NCI-H2171 treated with DMSO at 0.1 percent for 48 hours (cell line): Measurements from ENCODE around the gene GFER.
A peak's percentile ranks its signal among the peaks of the same experiment; 100 is the strongest.
"Not testable (repeated sequence)": the region's sequence is repeated elsewhere in the genome, so short reads cannot be mapped to it uniquely, and the experiment has no call there.

Experiments used
- DNase-seq: peaks from one replicate; lab custom pipeline; 2025; lab: John Stamatoyannopoulos, UW

GFER gene

DNA sequence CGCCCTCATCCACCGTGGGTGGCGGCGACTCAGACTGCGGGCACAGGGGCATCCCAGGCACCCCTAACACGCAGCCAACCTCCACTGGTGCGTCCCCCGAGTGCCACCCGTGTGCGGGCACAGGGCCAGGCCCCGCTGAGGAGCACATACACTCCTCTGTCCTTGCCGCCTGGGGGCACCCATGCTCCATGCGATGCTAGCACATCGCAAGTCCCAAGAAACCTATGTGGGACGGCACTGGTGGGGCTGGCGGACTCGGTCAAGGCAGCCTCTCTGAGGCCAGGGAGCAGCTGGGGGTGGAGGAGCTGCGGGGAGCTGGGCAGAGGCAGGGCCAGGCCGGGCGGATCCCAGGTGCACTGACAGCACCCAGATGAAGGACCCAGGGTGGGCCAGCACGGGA lies 21.7 kb downstream of the GFER start:
- DNase-seq = peak; percentile 29

GRCh38 chr16:2006317-2006716 lies 22.3 kb downstream of the GFER start:
- no peak for DNase-seq

- DNase-seq = no peak
Measured at GRCh38 chr16:2007081-2007836, 23.3 kb downstream of the GFER start.

DNA sequence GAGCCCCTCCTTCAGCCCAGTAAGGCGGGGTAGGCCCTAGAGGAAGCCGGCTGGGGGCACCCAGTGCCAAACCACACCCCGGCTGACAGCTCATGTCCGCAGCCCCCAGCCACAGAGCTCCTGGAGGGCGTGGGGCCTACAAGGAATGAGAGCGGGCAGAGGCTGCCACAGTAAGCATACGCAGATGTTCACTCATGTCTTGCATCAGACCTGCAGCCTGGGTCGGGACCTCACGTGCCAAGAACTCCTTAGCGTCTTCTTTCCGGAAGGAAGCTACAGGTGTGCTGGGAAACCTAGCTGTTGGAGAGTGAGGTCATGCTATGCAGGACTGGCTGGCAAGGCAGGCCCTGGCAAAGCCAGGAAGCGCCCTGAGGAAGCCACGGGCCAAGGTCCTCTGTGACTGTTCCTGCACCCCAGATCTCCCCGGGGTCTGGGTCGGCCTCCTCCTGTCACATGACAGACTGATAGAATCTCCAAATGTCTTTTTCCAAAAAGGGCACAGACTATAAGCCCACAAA lies 24.1 kb downstream of the GFER start:
- DNase-seq = peak; percentile 3

- no peak for DNase-seq
Measured at GRCh38 chr16:2008631-2009163, 24.7 kb downstream of the GFER start.

GRCh38 chr16:2009164-2009711 lies 25.2 kb downstream of the GFER start:
- no peak for DNase-seq

DNA sequence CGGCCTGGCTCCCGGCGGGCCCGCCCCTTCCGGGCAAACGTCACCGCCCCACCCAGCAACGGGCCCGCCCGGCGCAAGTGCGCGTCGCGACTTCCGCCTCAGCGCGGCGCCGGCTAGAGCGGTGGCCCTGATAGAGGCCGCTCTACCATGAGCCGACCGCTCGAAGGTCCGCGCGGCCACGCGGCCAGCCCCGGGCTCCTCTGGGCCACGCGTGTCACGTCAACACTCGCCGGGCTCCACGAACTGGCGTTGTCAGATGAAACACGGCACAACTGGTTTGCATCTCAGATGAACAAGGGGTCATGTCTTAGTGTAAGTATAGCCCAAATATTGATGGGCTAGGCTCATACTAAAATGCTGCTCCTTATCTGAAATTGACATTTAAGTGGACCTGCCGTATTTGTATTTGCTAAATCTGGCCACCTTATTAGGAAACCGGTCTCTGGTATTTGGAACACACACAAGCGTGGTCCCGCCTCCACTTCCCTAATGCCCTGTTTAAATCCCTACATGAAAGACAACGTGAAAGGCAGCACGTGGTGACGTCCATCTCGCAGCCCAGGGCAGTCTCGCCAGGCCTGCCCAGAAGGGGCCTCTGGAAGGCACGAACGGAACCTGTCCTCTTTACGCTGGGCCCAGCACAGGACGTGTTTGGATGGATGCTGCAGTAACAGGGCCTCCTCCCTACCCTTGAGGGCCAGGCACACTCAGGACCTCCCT lies 26.0 kb downstream of the GFER start, which contains the start of gene ZNF598:
Gene ZNF598, minus strand, starts transcription at position 31 of the 720 bp plus-strand sequence.
- DNase-seq = peak; percentile 80

- not testable (repeated sequence) for DNase-seq
Measured at GRCh38 chr16:2011726-2012125, 27.7 kb downstream of the GFER start.

DNA sequence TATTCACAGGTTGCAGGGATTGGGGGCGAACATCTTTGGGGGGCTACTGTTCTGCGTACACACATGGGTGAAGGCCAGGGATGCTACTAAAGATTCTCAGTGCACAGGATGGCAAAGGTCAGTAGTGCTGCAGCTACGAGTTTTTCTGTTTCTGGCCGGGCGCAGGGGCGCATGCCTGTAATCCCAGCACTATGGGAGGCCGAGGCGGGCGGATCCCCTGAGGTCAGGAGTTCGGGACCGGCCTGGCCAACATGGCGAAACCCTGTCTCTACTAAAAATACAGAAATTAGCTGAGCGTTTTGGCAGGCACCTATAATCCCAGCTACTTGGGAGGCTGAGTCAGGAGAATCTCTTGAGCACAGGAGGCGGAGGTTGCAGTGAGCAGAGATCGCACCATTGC lies 29.5 kb downstream of the GFER start:
- DNase-seq = no peak

DNA sequence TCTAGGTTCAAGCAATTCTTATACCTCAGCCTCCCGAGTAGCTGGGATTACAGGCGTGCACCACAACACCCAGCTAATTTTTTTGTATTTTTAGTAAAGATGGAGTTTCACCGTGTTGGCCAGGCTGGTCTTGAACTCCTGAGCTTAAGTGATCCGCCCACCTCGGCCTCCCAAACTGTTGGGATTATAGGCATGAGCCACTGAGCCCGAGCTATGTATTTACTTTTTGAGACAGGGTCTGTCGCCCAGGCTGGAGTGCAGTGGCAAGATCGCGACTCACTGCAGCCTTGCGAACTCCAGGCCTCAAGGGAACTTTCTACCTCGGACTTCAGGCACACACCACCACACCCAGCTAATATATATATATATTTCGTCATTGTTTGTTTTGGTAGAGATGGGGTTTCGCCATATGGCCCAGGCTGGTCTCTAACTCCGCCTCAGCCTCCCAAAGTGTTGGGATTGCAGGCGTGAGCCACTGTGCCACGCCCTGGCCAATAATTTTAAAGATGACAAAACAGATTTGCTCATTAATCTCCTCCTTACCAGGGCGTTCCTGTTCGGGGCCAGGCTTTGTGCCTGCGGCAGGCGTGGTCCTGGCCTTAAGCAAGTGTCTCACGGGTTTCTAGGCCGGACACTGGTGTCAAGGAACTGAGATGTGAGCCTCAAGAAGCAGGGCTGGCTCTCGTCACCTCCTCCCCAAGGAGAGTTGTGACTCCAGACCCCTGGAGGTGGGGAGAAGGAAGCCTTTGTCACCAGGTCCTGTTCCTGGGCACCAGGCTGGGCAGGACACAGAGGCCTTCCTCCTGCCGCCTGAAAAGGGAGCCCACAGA lies 31.3 kb downstream of the GFER start:
- DNase-seq = peak; percentile 67

DNA sequence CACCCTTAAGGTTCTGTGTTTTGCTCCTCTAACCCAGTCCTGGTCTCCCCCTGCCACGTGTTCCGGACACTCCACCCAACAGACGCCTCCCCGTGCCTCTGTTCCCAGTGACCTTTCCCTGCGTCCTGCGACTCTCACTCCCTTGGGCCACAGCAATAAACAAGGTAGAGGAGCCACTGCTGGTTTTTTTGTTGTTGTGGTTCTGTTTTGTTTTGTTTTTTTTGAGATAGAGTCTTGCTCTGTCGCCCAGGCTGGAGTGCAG lies 31.9 kb downstream of the GFER start:
- no peak for DNase-seq

DNA sequence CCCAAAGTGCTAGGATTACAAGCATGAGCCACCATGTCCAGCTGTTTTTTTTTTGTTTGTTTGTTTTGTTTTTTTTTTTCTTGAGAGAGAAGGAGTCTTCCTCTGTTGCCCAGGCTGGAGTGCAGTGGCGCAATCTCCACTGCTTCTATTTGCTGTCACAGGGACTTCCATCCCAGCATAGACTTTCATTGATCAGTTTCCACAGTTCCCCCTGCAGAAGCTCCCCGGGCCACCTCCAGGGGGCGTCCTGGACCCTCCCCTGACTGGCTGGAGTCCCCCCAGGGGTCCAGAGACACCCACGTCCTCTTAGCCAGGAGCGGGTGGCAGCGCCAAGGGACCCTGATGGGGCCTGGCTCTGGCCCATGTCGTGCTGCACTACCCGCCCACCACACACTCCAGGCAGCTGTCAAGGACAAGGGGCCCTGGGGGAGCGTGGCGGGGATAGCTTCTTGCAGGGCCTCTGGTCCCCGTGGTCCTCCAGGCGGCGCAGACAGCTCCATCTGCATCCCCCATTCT lies 32.5 kb downstream of the GFER start:
- DNase-seq = no peak

GRCh38 chr16:2019518-2019920 lies 35.5 kb downstream of the GFER start, which contains the start of gene NPW:
NPW (plus strand) TSS chr16:2019785.
- peak; percentile 69 for DNase-seq

GRCh38 chr16:2019921-2020831 lies 36.2 kb downstream of the GFER start:
- peak; percentile 51 for DNase-seq

DNA sequence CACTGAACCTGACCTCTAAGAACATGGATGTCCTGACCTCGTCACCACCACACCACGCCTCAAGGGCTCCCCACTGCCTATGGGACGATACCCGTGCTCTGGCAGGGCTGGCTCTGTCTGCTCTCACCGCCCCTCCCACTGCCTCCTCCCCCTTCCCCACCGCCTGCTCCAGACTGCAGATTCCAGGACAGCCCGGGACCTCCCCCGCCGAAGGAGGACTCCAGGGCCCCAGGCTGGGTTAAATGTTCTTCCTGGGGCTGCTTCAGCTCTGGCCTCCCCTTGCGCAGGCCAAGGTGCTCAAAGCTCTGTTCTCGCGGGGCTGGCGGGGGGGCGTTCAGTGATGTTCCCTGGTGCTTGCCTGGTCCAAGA lies 38.7 kb downstream of the GFER start:
- no peak for DNase-seq

GRCh38 chr16:2023092-2024031 lies 39.4 kb downstream of the GFER start:
- DNase-seq = peak; percentile 86

DNA sequence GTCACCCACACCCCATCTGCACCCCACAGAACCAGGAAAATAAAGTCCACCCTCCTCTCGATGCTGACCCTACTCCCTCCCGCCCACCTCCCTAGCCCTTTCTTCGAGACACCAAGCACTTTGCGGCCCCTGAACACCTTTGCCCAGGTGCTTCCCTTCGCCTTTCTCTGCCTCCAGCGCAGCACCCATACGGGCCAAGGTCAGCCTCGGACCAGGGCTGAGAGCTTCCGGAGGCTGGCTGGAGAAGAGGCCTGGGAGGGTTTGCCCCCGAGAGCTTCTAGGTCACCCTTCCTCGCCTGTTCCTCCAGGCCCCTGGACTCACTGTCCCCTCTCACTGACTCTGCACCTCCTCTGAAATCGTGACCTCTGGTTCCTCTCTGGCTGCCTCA lies 40.0 kb downstream of the GFER start:
- no peak for DNase-seq

GRCh38 chr16:2025251-2025650 lies 41.3 kb downstream of the GFER start:
- no peak for DNase-seq

DNA sequence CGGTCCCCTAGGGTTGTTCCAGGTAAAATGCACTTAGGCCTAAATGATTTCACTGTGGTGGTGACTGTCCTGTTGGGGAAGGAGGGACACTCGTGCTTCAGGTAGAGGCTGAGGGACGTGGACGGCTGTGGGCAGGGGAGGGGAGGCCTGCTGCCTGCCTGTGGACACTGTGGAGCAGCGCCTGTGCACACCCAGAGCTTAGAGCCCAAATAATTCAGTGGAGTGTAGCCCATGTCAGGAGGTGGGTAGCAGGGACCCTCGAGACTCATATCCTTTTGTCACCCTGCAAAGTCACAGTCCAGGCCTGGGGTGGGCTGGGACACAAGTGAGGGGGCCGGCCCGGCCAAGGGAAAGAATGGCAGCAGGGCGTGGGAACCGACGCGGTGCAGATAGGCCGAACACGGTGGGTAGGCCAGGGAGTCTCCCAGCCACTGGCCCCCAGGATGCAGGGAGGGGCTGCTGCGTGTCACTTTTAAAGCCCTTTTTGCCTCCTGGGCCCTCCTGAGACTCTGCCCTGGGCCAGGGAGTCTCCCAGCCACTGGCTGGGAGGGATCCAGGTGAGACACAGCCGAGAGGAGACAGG lies 42.0 kb downstream of the GFER start:
- DNase-seq = no peak
